ENCODE data around the gene ENOX2.
"Not testable (repeated sequence)": the region's sequence is repeated elsewhere in the genome, so short reads cannot be mapped to it uniquely, and the experiment has no call there.

- not testable (repeated sequence) for TF ChIP-seq CTCF, POLR2A (IDR thresholded peaks at IDR 0.05)
These were observed 83.6 kb downstream of the ENOX2 start for GRCh38 chrX:130819367-130819766.

Measured in testis (tissue), 2 donors.